Measurements from ENCODE around the gene UMAD1. TPM values are rescaled to one million over a fixed set of nuclear protein-coding genes. Genes with fewer than 3 reads are reported as not detected.

Gene UMAD1
- total and polyA plus RNA-seq, 2 donors (not counting 3 experiments of a cell fraction or from before 2014, with no cell fraction given), result 5.6 to 6.6 TPM

GRCh38 chr7:7667187-7667586 lies 26.6 kb downstream of the UMAD1 start:
- Histone ChIP-seq H3K9ac (replicated peaks; ENCODE audit: extremely low read depth, insufficient read depth, low read length) (no peak overlapping the region), H3K27ac (ENCODE audit: insufficient read depth, low read depth, low read length) (no peak overlapping the region), H3K4me2 (ENCODE audit: insufficient read depth, low read length) (no peak overlapping the region), H3K79me2 (ENCODE audit: control insufficient read depth, insufficient read depth, low read length) (no peaks in the 10 kb centered on the region), H3K4me3 (replicated peaks in 1 of 3; ENCODE audit: insufficient read depth in 1 of 3, low read depth in 1 of 3, low read length in 3 of 3) (no peak overlapping the region), H3K9me1 (replicated peaks; ENCODE audit: control insufficient read depth, extremely low read depth, insufficient read depth, low read length) (peaks cover 2% of the 10 kb centered on the region), H3K4me1 (ENCODE audit: control insufficient read depth, extremely low read depth, insufficient read depth, low read length) (peaks cover 5% of the 10 kb centered on the region), H3K36me3 (ENCODE audit: control insufficient read depth in 2 of 2, extremely low read depth in 1 of 2, insufficient read depth in 2 of 2, low read length in 2 of 2) (no peaks in the 10 kb centered on the region), H3K9me3 (replicated peaks; ENCODE audit: control insufficient read depth, insufficient read depth, low read length) (no peaks in the 10 kb centered on the region), H3K27me3 (ENCODE audit: control insufficient read depth in 2 of 2, insufficient read depth in 2 of 2, low read length in 2 of 2) (no peaks in the 10 kb centered on the region), H4K20me1 (replicated peaks; ENCODE audit: control insufficient read depth, extremely low read depth, insufficient read depth, low read length) (no peaks in the 10 kb centered on the region), H2AFZ (ENCODE audit: low read depth, low read length) (no peak overlapping the region)
- no TSS peak for BruUV-seq (replicated peaks)
- no peak for FAIRE-seq
- no peak for DNase-seq (ENCODE audit: low read depth, low spot score)
- dilution Hi-C loops (cut with MboI; ENCODE audit: extremely low pct_ligation_motif_present, low sequenced_read_pairs), result no loop called here
- TF ChIP-seq MAX (IDR thresholded peaks at IDR 0.05; ENCODE audit: insufficient read depth, insufficient read length) (no peak), EZH2 (IDR thresholded peaks at IDR 0.05; ENCODE audit: borderline replicate concordance, low read depth, low read length, severe bottlenecking) (no peak), POLR2A (IDR thresholded peaks at IDR 0.05; ENCODE audit: low read depth, low read length) (no peak), POLR2AphosphoS5 (IDR thresholded peaks at IDR 0.05; ENCODE audit: insufficient read depth, low read depth, low read length) (no peak), FOS (IDR thresholded peaks at IDR 0.05; ENCODE audit: borderline replicate concordance, insufficient read depth, low read length) (no peak), GATA2 (IDR thresholded peaks at IDR 0.05; ENCODE audit: insufficient read depth, insufficient read length, low read depth, low read length) (no peak)
- intact Hi-C loops (cut with micrococcal nuclease), result no loop called here
- ChIA-PET POLR2A (no interaction called here), CTCF (interaction anchor here (3.5 kb wide), 1 partner anchor 14 kb away, joined by 15 read pairs; no protein-coding TSS in a partner anchor)

GRCh38 chr7:7668706-7669105 lies 28.2 kb downstream of the UMAD1 start:
- Histone ChIP-seq H3K4me2 (ENCODE audit: insufficient read depth, low read length) (no peak overlapping the region), H3K4me3 (replicated peaks in 1 of 3; ENCODE audit: insufficient read depth in 1 of 3, low read depth in 1 of 3, low read length in 3 of 3) (no peak overlapping the region), H3K4me1 (ENCODE audit: control insufficient read depth, extremely low read depth, insufficient read depth, low read length) (peaks cover 5% of the 10 kb centered on the region), H4K20me1 (replicated peaks; ENCODE audit: control insufficient read depth, extremely low read depth, insufficient read depth, low read length) (no peaks in the 10 kb centered on the region), H3K36me3 (ENCODE audit: control insufficient read depth in 2 of 2, extremely low read depth in 1 of 2, insufficient read depth in 2 of 2, low read length in 2 of 2) (no peaks in the 10 kb centered on the region), H3K9ac (replicated peaks; ENCODE audit: extremely low read depth, insufficient read depth, low read length) (no peak overlapping the region), H3K27me3 (ENCODE audit: control insufficient read depth in 2 of 2, insufficient read depth in 2 of 2, low read length in 2 of 2) (no peaks in the 10 kb centered on the region), H3K27ac (ENCODE audit: insufficient read depth, low read depth, low read length) (no peak overlapping the region), H3K9me3 (replicated peaks; ENCODE audit: control insufficient read depth, insufficient read depth, low read length) (no peaks in the 10 kb centered on the region), H3K79me2 (ENCODE audit: control insufficient read depth, insufficient read depth, low read length) (no peaks in the 10 kb centered on the region), H3K9me1 (replicated peaks; ENCODE audit: control insufficient read depth, extremely low read depth, insufficient read depth, low read length) (peaks cover 2% of the 10 kb centered on the region), H2AFZ (ENCODE audit: low read depth, low read length) (no peak overlapping the region)
- FAIRE-seq, result no peak
- DNase-seq (ENCODE audit: low read depth, low spot score), result no peak
- ChIA-PET CTCF (interaction anchor here (3.5 kb wide), 1 partner anchor 13 kb away, joined by 15 read pairs; no protein-coding TSS in a partner anchor), POLR2A (no interaction called here)
- dilution Hi-C loops (cut with MboI; ENCODE audit: extremely low pct_ligation_motif_present, low sequenced_read_pairs) (no loop called here), intact Hi-C loops (cut with micrococcal nuclease) (no loop called here)
- TF ChIP-seq GATA2 (IDR thresholded peaks at IDR 0.05; ENCODE audit: insufficient read depth, insufficient read length, low read depth, low read length), result no peak
- no peak for TF ChIP-seq MYC (IDR thresholded peaks at IDR 0.05; ENCODE audit: low read depth, low read length)
- no peak for TF ChIP-seq POLR2A (IDR thresholded peaks at IDR 0.05; ENCODE audit: low read depth, low read length)
- TF ChIP-seq POLR2AphosphoS5 (IDR thresholded peaks at IDR 0.05; ENCODE audit: insufficient read depth, low read depth, low read length), result no peak
- no peak for TF ChIP-seq FOS (IDR thresholded peaks at IDR 0.05; ENCODE audit: borderline replicate concordance, insufficient read depth, low read length)
- no peak for TF ChIP-seq EZH2 (IDR thresholded peaks at IDR 0.05; ENCODE audit: borderline replicate concordance, low read depth, low read length, severe bottlenecking)
- TF ChIP-seq JUN (IDR thresholded peaks at IDR 0.05; ENCODE audit: borderline replicate concordance, insufficient read depth, insufficient read length, low read depth), result no peak
- no peak for TF ChIP-seq CTCF (IDR thresholded peaks at IDR 0.05; ENCODE audit: extremely low read depth in 1 of 2, insufficient read depth in 1 of 2, low read depth in 1 of 2, low read length in 2 of 2)
- TF ChIP-seq MAX (IDR thresholded peaks at IDR 0.05; ENCODE audit: insufficient read depth, insufficient read length), result no peak
- BruUV-seq (replicated peaks), result no TSS peak
